Occipital lobe (tissue), 2 donors: ENCODE data around the gene POLR2B. TPM values are rescaled to one million over a fixed set of nuclear protein-coding genes. Genes with fewer than 3 reads are reported as not detected.
"Not testable (repeated sequence)": the region's sequence is repeated elsewhere in the genome, so short reads cannot be mapped to it uniquely, and the experiment has no call there.

Experiments
- DNase-seq: peaks from one replicate; lab custom pipeline; 2025; lab: John Stamatoyannopoulos, UW
- total RNA-seq: library from RNA; depleted of rRNA; stranded (reverse); fragments of >200 nt; gene quantifications from one replicate; pipeline ENCODE4 v1.2.3, GENCODE V29; 2014

The POLR2B gene
- total RNA-seq: 230 TPM

DNA sequence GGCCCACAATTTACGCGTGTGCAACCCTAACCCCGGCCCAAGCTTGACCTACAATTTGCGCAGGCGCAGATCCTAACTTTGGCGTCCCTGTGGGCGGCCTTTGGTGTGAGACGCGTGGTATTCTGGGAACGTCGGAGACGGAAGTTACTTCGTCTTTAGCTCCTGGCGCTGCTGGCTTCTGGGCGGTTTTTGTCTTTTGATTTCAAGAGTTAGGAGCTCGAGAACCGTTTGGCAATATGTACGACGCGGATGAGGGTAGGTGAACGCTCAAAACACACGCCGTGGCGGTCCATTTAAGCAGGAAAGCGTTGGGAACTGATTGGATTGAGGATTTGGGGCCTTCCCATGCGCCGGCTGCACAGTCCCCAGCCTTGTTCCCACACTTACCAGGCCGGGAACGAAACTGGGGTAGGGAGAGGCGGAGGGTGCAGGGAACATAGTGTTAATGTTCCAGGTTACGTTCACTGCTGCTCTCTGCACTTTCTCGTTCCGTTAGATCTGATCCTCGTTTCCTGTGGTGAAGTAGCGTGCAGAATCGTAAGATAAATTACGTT lies at the start of gene POLR2B:
TSS of gene POLR2B (plus strand) at position 147 of the 554 bp plus-strand sequence. CDS start at position 237, 90 bp downstream.
- DNase-seq: peak; percentile 89

DNA sequence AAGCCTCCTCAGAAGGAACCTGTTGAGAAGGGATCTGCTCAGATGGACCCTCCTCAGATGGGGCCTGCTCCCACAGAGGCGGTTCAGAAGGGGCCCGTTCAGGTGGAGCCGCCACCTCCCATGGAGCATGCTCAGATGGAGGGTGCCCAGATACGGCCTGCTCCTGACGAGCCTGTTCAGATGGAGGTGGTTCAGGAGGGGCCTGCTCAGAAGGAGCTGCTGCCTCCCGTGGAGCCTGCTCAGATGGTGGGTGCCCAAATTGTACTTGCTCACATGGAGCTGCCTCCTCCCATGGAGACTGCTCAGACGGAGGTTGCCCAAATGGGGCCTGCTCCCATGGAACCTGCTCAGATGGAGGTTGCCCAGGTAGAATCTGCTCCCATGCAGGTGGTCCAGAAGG lies 48.1 kb upstream of the POLR2B start:
- DNase-seq: no peak

DNA sequence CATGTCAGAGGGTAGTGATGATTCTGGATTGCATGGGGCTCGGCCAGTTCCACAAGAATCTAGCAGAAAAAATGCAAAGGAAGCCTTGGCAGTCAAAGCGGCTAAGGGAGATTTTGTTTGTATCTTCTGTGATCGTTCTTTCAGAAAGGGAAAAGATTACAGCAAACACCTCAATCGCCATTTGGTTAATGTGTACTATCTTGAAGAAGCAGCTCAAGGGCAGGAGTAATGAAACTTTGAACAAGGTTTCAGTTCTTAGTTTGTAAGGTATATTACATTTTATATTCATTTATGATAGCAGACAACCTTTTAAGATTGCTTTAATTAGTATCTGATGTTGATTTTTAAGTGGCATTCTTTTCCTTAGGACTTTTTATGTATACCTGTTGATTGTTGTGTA lies 46.8 kb upstream of the POLR2B start:
- no peak for DNase-seq

DNA sequence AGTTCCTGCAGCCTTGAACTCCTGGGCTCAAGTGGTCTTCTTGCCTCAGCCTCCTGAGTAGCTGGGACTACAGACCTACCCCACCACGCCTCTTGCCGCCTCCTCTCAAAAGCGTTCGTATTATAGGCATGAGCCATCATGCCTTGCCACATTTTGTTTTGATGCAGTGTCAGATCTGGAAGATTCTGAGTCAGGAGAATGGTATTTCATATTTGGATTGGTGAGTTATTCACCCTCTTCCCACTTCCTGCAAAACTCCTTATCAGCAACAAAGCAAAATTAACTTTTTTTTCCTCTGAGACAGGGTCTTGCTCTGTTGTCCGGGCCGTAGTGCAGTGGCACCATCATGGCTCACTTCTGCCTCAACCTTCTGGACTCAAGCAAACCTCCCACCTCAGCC lies 41.4 kb upstream of the POLR2B start:
- no peak for DNase-seq

DNA sequence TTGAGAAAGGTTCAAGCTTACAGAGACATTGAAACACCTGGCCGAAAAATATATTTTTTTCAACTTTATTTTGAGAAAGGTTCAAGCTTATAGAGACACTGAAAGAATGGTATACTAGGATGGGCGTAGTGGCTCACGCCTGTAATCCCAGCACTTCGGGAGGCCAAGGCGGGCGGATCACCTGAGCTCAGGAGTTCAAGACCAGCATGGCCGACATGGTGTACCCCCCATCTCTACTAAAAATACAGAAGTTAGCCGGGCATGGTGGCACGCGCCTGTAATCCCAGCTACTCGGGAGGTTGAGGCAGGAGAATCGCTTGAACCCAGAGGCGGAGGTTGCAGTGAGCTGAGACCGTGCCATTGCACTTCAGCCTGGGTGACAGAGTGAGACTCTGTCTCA lies 38.9 kb upstream of the POLR2B start:
- DNase-seq: not testable (repeated sequence)

DNA sequence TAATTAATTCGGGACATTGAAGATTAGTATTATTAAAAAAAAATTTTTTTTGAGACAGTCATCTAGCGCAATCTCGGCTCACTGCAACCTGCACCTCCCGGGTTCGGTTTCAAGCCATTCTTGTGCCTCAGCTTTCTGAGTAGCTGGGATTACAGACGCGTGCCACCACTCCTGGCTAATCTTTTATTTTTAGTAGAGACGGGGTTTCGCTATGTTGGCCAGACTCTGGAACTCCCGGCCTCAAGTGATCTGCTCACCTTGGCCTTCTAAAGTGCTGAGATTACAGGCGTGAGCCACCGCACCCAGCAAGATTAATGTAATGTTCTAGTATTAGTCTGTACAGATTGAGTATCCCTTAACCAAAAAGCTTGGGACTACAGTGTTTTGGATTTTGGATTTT lies 38.3 kb upstream of the POLR2B start:
- DNase-seq: no peak

DNA sequence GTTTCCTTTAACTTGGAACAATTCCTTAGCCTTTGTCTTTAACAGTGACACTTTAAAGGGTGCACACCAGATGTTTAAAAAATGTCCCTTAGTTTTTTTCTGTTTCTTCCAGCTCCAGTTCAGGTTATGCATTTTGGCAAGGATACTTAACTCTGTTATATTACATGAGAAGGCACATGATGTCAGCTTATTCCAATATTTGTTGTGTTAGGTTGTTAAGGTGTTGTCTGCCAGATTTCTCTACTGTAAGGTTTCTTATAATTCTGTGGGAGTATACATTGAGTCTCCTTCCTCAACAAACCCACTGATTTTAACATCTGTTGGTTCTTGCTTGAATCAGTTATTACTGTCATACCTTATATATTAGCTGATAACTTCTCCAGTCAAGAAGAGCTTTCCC lies 37.7 kb upstream of the POLR2B start:
- DNase-seq: no peak

DNA sequence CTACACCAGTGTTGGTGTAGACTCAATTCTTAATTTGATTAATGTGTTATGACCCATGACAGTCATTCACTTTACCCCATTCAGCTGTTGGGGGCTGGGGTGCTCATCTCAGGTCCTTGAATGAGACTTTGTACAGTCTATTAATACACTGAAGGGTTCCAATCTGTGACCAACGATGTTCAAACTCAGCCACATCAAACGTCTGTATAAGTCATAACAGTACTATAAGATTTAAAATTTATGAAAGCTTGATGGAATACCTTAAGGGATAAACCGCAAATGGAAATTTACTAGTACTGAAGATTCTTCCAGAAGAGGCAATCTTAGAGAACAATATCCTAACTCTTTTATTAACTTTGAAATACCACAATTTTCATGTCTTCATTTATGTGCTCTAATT lies 37.3 kb upstream of the POLR2B start:
- no peak for DNase-seq

DNA sequence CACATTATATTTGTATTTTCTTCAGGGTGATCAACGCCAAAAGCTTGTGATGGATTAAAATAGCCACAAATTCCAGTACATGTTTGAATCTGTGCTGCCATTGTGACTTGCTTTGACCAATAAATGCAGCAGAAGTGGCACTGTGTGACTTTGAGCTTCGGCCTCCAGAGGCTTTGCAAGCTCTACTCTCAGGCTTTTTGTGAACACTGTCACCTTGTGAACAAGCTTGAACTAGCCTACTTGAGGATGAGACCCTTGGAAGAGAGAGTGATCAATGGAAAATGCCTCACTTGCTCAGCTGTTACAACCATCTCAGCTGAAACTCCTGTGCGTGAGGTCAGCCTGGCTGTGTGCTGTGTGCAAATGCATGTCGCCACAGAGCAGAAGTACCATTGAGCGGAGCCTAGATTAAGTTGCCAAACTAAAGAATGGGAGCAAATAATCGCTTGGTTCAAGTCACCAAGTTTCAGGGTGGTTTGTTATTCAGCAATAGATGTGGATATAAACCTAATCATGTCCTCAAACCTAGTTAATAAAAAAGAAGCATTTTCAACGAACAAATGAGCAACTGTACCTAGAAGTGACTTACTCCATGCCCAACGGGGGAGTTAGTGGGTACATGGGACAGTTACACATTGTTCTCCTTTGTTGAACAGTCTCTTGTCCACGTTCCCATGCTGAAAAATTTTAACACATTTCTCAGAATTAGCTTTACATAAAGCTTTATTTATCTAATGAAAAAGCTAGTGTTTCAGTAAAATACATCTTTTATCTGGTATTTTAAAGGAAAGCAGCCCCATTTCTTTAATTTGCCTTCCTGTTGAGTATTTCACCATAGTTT lies 24.8 kb upstream of the POLR2B start:
- DNase-seq: no peak

DNA sequence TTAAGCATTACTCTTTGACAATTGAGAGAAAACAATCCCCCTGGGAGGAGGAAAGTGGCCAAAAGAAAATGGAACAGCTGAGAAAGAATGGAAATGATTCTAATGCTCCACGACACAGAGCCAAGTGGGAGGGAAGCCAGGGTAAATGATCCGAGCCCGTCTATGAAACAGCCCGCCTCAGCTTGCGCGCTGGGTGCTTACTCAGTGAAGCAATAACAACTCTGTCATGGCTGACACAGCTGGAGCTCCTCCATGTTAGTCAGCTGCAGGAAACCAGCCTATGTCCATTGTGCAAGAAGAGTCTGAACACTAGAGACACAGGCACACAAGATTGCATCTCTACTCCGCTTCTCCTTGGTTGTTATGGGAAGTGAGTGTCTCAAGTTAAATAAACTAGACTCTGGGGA lies 20.6 kb upstream of the POLR2B start:
- peak; percentile 27 for DNase-seq

DNA sequence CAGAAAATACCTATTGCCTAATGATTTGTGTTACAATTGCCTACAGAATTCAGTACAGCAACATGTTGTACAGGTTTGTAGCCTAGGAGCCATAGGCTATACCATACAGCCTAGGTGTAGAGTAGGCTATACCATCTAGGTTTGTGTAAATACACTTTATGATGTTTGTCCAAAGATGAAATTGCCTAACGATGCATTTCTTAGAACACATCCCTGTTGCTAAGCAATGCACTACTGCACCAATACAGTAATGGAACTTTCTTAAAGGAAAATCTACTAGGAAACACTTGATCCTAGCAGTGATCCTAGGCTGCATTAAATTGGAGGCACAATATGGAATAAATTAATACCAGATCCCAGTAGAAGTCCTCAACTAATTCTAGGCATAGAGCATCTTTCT lies 19.6 kb upstream of the POLR2B start:
- DNase-seq: no peak

DNA sequence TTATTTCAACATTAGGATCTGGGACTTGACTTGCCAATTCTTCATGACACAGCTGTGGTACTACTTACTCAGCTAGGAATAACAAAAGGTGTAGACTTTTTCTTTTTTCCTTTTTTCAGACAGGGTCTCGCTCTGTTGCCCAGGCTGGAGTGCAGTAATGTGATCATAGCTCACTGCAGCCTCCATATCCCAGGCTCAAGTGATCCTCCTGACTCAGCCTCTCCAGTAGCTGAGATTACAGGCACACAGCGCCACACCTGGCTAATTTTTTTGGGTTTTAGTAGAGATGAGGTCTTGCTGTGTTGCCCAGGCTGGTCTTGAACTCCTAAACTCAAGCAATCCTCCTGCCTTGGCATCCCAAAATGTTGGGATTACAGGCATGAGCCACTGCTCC lies 17.6 kb upstream of the POLR2B start:
- DNase-seq: no peak

DNA sequence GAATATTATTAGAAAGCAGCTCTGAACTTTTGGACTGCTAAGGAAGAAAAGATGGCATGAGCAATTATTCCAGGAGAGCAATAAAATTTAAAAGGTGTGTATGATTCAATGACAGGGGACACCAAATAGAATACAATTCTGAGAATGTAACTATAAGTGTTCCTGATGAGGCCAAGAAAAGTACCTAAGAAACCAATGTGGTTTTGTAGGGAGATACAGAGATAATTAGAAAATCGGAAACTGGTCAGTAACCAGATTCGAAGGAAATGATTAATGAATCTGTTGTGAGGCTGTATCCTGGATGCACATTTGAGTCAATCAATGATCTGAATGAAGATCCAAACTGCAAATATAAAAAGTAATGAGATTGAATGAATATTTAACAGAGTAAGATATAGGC lies 7.3 kb upstream of the POLR2B start:
- DNase-seq: no peak

DNA sequence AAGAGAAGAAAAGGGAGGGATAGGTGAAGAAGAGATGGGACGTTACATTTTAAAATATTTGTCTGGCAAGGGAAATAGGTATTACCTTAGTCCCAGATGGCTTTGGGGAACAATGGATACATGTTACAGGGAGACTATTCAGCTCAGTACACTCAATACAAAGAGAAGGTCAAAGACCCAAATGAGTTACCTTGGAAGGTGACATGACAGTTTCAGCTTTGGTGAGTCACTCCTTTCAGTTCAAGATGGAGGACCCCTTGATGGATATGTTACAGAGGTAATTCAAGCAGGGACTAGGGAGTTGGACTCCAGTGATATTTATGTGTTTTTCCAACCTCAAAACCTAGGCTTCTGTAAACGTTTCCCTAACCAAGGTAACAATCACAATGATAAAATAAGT lies 6.3 kb upstream of the POLR2B start:
- DNase-seq: no peak

DNA sequence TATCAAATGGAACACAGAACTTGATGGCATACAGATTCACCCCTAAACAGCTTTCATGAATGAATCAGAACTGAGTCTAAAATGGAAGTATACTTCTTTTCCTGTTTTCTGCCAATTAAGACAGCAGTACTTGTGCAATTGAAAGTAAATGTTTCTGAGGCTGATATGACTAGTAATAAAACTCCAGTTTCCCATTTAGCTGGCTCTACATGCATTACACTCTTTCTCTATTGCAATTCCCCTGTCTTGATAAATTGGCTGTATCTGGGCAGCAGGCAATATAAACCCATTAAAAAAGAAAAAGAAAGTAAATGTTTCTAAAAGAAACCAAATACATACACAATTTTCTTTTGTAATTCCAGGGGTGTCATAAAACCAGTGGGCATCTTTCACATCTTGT lies 5.9 kb upstream of the POLR2B start:
- DNase-seq: no peak

DNA sequence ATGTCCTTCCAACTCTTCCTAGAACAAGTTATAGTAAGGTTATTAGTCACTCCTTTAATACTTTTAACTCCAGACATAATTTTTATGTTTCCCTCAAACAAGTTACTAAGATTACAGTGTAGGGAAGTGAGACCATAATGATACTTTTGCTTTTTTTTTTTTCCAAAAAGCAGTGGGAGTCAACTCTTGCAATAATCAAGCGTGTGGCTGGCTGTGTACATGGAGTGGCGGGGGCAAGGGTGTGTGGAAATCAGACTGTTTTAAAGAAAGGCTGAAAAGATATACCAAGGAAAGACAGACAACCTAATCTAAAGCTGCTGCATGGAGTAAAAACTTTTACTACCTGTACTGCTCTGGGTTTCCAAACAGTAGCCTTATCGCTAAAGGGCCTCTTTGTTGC lies 5.4 kb upstream of the POLR2B start:
- no peak for DNase-seq

DNA sequence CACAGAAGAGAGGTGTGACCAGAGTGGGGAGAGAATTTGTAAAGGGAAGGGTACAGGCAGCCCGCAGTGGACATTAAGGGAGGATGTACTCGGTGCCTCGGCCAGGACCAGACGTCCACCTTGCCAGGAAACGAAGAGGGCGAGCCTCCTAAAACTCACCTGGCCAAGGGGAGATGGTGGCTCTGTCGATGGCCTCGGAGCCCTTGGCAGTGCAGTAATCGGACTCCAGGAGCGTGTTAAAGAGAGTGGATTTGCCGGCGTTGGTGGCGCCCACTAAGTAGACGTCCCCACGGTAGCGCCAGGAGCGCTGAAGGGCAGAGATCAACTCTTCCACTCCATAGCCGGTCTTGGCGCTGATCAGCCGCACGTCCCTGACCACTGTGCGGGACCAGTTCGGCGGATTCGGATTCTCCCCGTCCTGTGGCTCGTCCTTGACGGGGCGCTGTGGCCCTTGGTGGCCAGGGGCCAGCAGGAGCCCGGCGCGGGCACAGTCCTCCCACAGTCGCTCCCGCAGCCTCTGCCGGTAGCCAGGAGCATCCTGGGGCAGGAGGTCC lies 2.3 kb upstream of the POLR2B start:
- no peak for DNase-seq

DNA sequence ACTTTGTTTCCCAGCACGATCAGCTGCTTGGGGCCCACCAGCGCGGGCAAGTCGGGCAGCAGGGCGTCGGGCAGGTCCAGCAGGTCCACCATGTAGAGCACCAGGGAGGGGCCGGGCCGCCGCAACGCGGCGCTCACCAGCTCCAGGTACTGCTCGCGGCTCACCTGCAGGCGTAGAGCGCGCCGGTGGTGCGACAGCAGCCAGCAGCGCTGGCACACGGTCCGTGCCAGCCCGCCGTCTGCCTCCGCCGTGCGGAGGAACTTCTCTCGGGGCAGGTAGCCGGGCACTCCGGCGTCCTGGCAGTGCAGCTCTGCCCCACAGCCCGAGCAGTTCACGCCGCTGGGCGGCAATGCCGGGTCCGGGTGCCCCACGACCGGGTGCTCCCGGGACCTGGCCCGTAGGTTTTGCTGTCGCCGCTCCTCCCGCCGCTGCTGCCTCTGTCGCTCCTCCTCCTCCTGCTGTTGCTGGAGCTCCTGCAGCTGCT lies 1.8 kb upstream of the POLR2B start:
- DNase-seq: no peak

DNA sequence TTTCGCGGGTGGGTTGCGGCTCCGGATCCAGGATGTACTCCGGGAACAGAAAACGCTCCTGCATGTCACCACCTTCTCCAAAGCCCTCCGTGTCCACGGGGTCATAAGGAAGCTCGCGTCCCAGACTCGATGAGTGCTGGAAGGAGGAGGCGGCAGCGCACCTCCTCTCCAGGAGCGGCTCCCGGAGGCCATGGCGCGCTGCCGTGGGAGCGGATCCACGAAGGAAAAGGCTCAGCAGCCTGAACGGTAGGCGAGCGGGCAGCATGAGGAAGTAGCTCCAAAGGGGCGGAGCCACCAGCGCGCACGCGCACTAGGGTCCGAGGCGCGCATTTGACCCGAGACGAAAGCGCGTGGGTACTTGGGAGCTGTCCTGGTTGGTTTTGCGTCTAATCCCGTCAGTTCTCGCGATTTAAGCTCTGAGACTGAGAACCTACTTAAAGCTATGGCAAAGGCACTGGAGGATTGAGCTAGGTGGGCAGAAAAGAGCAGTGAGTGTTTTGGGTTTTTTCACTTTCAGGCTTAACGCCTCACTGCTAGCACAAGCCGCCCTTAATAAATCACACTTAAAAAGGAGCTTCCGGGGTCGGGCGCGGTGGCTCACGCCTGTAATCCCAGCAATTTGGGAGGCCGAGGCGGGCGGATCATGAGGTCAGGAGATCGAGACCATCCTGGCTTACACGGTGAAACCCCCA lies 1.2 kb upstream of the POLR2B start, which contains the start of gene NOA1:
TSS of gene NOA1 (minus strand) at position 286 of the 692 bp plus-strand sequence. CDS start at position 265, 21 bp downstream.
- DNase-seq: peak; percentile 95

DNA sequence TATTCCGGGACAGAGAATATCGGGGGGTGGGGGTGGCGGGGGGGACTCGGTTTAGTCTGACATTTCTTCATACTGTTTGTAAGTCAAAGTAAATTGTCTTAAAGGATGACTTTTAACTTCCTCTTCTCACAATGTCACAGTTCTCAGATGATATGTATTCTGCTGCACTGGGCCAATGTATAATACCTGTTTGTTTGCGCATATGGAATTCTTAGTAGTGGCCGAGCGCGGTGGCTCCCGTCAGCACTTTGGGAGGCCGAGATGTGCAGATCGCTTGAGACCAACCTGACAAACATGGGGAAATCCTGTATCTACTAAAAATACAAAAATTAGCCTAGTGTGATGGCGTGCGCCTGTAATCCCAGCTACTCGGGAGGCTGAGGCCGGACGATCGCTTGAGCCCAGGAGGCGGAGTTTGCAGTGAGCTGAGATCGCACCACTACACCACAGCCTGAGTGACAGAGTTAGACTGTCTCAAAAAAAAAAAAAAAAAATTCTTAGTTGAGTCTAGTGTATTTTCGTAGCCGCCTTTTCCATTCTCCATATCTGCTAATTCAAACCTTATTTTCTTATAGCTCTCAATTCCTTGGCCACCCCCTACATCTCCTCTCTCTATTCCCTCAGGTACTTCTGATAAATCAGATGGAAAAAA lies 851 bp downstream of the POLR2B start:
- no peak for DNase-seq

DNA sequence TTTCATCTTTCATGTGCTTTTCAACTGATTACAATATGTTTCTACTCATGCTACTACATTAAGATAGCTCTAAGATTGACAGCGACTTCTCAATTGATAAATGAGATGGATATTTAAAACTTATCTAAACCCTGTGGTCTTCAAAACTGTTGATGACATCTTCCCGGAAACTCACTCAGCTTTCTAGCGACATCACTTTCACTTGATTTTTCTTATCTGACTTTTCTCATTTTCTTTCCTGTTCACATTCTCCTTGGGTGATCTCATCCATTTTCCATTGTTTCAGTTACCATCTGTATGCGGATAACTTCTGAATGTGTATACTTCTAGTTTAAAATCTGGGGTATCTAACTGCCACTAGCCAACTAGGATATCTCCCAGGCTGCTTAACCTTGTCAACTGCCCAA lies 3.1 kb downstream of the POLR2B start:
- DNase-seq: no peak

DNA sequence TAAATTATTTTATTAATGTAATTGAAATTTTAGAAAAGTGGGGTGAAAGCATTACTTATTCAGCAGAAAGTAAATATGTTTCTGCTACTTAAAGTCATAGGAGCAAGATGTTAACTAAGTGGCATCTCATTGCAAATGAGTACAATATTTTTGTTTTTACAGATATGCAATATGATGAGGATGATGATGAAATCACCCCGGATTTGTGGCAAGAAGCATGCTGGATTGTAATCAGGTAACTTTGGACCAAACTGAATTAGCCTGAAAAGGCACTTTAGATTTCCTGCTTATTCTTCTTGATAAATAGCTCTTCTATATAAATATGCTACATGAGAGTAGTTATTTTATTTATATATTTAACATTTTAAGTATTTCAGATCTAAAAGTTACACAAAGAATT lies 7.5 kb downstream of the POLR2B start:
- DNase-seq: no peak
